Adipocyte (in vitro differentiated cells): ENCODE measurements around the gene CD59.

Experiments used
- DNase-seq: peaks from one replicate; pipeline ENCODE4 v3.0.0-alpha.2; 2015; ENCODE audit warnings: low read depth
- H3K27me3 ChIP-seq: replicated peaks from 2 replicates; pipeline ENCODE4 v1.7.0; 2013; ENCODE audit warnings: mild to moderate bottlenecking, low read length, moderate library complexity; ENCODE audit not compliant: control insufficient read depth, insufficient read depth
- H3K36me3 ChIP-seq: 2 replicates; pipeline ENCODE4 v1.7.0; 2013; ENCODE audit warnings: low read length, mild to moderate bottlenecking, moderate library complexity; ENCODE audit not compliant: control insufficient read depth, insufficient read depth, severe bottlenecking
- H3K4me1 ChIP-seq: 2 replicates; pipeline ENCODE4 v1.7.0; 2013; ENCODE audit warnings: mild to moderate bottlenecking, low read length, moderate library complexity; ENCODE audit not compliant: control insufficient read depth, insufficient read depth
- H3K4me3 ChIP-seq: 2 replicates; pipeline ENCODE4 v1.7.0; 2013; ENCODE audit warnings: mild to moderate bottlenecking, low read length, moderate library complexity
- H3K9ac ChIP-seq: 2 replicates; pipeline ENCODE4 v1.7.0; 2013; ENCODE audit warnings: mild to moderate bottlenecking, low read length, moderate library complexity
- H3K9me3 ChIP-seq: 2 replicates; pipeline ENCODE4 v1.7.0; 2013; ENCODE audit warnings: mild to moderate bottlenecking, low read length, moderate library complexity; ENCODE audit not compliant: control insufficient read depth

Gene CD59, protein sequence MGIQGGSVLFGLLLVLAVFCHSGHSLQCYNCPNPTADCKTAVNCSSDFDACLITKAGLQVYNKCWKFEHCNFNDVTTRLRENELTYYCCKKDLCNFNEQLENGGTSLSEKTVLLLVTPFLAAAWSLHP

GRCh38 chr11:33736148-33736812 is at the start of gene CD59:
Gene CD59 (minus strand): TSS chr11:33736423. CDS start chr11:33722445, 13,978 bp downstream.
- no peaks in the 10 kb centered on the region for H3K9me3 ChIP-seq
- H3K4me3 ChIP-seq, result peak within 1 kb of the TSS; percentile 95
- H3K36me3 ChIP-seq, result peaks cover 12% of the 10 kb centered on the region
- peak within 1 kb of the TSS; percentile 94 for H3K9ac ChIP-seq
- DNase-seq, result peak; percentile 98
- no peaks in the 10 kb centered on the region for H3K27me3 ChIP-seq
- peaks cover 37% of the 10 kb centered on the region for H3K4me1 ChIP-seq

DNA sequence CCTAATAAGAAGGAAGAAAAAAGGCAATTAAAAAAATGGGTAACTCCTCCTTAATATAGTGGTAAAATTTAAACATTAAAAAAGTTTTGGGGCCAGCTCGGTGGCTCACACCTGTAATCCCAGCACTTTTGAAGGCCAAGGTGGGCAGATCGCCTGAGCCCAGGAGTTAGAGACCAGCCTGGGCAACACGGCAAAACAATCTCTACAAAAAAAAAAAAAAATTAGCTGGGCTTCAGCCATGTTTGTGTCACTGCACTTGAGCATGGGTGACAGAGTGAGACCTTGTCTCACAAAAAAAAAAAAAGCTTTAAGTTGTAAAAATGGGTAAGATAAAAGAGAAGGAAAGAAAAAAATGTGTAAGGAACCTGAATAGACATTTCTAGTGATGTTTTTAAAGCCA is 49.4 kb upstream of the CD59 start:
- H3K9ac ChIP-seq, result no peak overlapping the region
- no peaks in the 10 kb centered on the region for H3K36me3 ChIP-seq
- peaks cover under 1% of the 10 kb centered on the region for H3K4me1 ChIP-seq
- peaks cover 5% of the 10 kb centered on the region for H3K27me3 ChIP-seq
- H3K4me3 ChIP-seq, result no peak overlapping the region
- no peaks in the 10 kb centered on the region for H3K9me3 ChIP-seq
- no peak for DNase-seq

GRCh38 chr11:33779849-33780528 is 43.8 kb upstream of the CD59 start:
- DNase-seq, result peak; percentile 77
- Histone ChIP-seq H3K27me3 (no peaks in the 10 kb centered on the region), H3K4me3 (no peak overlapping the region), H3K9me3 (no peaks in the 10 kb centered on the region), H3K9ac (no peak overlapping the region), H3K36me3 (no peaks in the 10 kb centered on the region), H3K4me1 (peaks cover 14% of the 10 kb centered on the region)

GRCh38 chr11:33778675-33779074 is 42.5 kb upstream of the CD59 start:
- Histone ChIP-seq H3K4me1 (peaks cover 17% of the 10 kb centered on the region), H3K9ac (no peak overlapping the region), H3K9me3 (no peaks in the 10 kb centered on the region), H3K27me3 (no peaks in the 10 kb centered on the region), H3K36me3 (no peaks in the 10 kb centered on the region), H3K4me3 (no peak overlapping the region)
- DNase-seq, result peak; percentile 69

GRCh38 chr11:33777906-33778305 is 41.7 kb upstream of the CD59 start:
- Histone ChIP-seq H3K9me3 (no peaks in the 10 kb centered on the region), H3K9ac (no peak overlapping the region)
- DNase-seq, result no peak

GRCh38 chr11:33775832-33776470 is 39.7 kb upstream of the CD59 start:
- Histone ChIP-seq H3K27me3 (no peaks in the 10 kb centered on the region), H3K9me3 (no peaks in the 10 kb centered on the region), H3K9ac (no peak overlapping the region), H3K4me1 (peaks cover 24% of the 10 kb centered on the region), H3K36me3 (no peaks in the 10 kb centered on the region), H3K4me3 (no peak overlapping the region)
- DNase-seq, result no peak

More at GRCh38 chr11:33777906-33778305, 41.7 kb upstream of the CD59 start:
- peaks cover 23% of the 10 kb centered on the region for H3K4me1 ChIP-seq
- no peak overlapping the region for H3K4me3 ChIP-seq
- no peaks in the 10 kb centered on the region for H3K27me3 ChIP-seq
- H3K36me3 ChIP-seq, result no peaks in the 10 kb centered on the region

DNA sequence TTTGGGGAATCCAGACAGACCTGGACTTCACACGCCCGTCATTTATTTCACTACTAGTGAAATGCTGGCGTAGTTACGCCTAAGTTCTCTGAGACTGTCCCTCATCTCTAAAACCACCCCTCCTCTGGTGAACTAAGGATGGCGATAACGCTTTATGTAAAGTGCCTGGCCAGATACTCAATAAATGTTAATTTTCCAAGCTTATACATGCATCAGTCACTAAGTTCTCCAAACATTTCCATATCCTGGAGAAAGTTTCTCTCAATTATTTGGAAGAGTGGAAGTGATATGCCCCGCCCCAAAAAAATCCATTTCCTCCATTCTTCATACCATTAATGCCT is 39.2 kb upstream of the CD59 start:
- H3K27me3 ChIP-seq, result no peaks in the 10 kb centered on the region
- no peaks in the 10 kb centered on the region for H3K9me3 ChIP-seq
- no peak for DNase-seq
- H3K4me1 ChIP-seq, result peaks cover 21% of the 10 kb centered on the region
- no peak overlapping the region for H3K9ac ChIP-seq
- no peak overlapping the region for H3K4me3 ChIP-seq
- no peaks in the 10 kb centered on the region for H3K36me3 ChIP-seq

- peak overlapping the region; percentile 83 for H3K9ac ChIP-seq
Observed at GRCh38 chr11:33774736-33775466, 38.7 kb upstream of the CD59 start.

GRCh38 chr11:33773987-33774735 is 37.9 kb upstream of the CD59 start, which contains the start of gene FBXO3:
Gene FBXO3 (minus strand): TSS chr11:33774520. CDS start chr11:33774497, 23 bp downstream.
- peak; percentile 89 for DNase-seq
- peak within 1 kb of the TSS; percentile 88 for H3K9ac ChIP-seq
- H3K27me3 ChIP-seq, result no peaks in the 10 kb centered on the region
- H3K36me3 ChIP-seq, result no peaks in the 10 kb centered on the region
- H3K9me3 ChIP-seq, result no peaks in the 10 kb centered on the region
- H3K4me1 ChIP-seq, result peaks cover 12% of the 10 kb centered on the region
- H3K4me3 ChIP-seq, result peak within 1 kb of the TSS; percentile 94

More at GRCh38 chr11:33774736-33775466, 38.7 kb upstream of the CD59 start:
- Histone ChIP-seq H3K9me3 (no peaks in the 10 kb centered on the region), H3K27me3 (no peaks in the 10 kb centered on the region), H3K36me3 (no peaks in the 10 kb centered on the region), H3K4me3 (peak overlapping the region; percentile 94), H3K4me1 (peaks cover 16% of the 10 kb centered on the region)
- DNase-seq, result no peak

DNA sequence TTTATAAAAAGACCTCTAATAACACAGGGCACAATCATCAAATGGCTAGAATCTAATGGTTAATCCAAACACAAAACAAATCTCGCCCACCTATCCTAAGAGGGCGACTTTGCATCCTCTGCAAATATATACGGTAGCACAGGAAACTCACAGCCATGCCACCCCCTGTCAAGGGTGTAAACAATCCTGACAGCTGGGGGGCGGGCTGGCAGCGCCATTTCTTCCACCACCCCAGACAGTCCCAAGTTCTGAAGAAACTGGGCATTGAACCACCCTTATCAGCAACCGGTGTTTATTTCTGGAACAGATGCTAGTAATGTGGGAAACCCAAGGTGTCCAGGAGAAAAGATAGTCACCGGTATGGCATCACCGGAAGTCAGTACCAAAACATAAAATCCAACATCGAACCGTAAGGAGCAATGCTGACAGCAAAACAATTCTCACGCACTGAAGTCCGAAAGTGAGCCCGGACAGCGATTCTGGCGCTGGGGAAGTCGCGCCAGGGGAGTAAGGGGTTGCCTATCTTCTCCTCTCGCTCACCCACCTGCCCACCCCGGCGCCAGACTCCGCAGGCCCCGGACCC is 37.3 kb upstream of the CD59 start:
- DNase-seq, result peak; percentile 44
- H3K4me3 ChIP-seq, result peak overlapping the region; percentile 94
- H3K9ac ChIP-seq, result peak overlapping the region; percentile 88
- peaks cover 12% of the 10 kb centered on the region for H3K4me1 ChIP-seq
- no peaks in the 10 kb centered on the region for H3K27me3 ChIP-seq
- peaks cover 4% of the 10 kb centered on the region for H3K36me3 ChIP-seq
- H3K9me3 ChIP-seq, result no peaks in the 10 kb centered on the region
